OCI-LY3 (cell line): ENCODE data around the gene SH3GL3.

Experiments
- H2AFZ ChIP-seq: fragments of 200-600, 300-600 bp; shearing (Covaris generic); 2 replicates; pipeline ENCODE4 v1.6.0; 2014; ENCODE audit warnings: antibody characterized with exemption, low read depth, low read length
- H3K27ac ChIP-seq: fragments of 200-600, 300-600 bp; sonication (generic); 2 replicates; pipeline ENCODE4 v1.5.1; 2014; ENCODE audit warnings: mild to moderate bottlenecking, low read length, moderate library complexity, mixed read lengths
- H3K27me3 ChIP-seq: fragments of 200-600, 300-600 bp; sonication (generic); 2 replicates; pipeline ENCODE4 v1.6.1; 2014; ENCODE audit warnings: low read depth, low read length, mixed read lengths
- H3K36me3 ChIP-seq: fragments of 200-600, 300-600 bp; sonication (generic); replicated peaks from 2 replicates; pipeline ENCODE3; 2014; ENCODE audit warnings: low read depth, low read length, mixed read lengths
- H3K4me1 ChIP-seq: fragments of 300-600, 200-600 bp; sonication (generic); 2 replicates; pipeline ENCODE4 v1.6.1; 2014; ENCODE audit warnings: low read length, mixed read lengths
- H3K4me2 ChIP-seq: fragments of 200-600, 300-600 bp; sonication (generic); 2 replicates; pipeline ENCODE4 v1.6.1; 2014; ENCODE audit warnings: low read length, mixed read lengths
- H3K4me3 ChIP-seq: fragments of 300-600, 200-600 bp; sonication (generic); 2 replicates; pipeline ENCODE4 v1.5.1; 2014; ENCODE audit warnings: antibody characterized with exemption, mild to moderate bottlenecking, low read length, moderate library complexity
- H3K79me2 ChIP-seq: fragments of 300-600, 200-600 bp; shearing (Covaris generic); 2 replicates; pipeline ENCODE4 v1.6.1; 2014; ENCODE audit warnings: mild to moderate bottlenecking, low read length, mixed read lengths
- H3K9ac ChIP-seq: fragments of 300-600, 200-600 bp; shearing (Covaris generic); 2 replicates; pipeline ENCODE4 v1.6.0; 2014; ENCODE audit warnings: mild to moderate bottlenecking, low read length, moderate library complexity
- H3K9me3 ChIP-seq: fragments of 200-600, 300-600 bp; shearing (Covaris generic); 2 replicates; pipeline ENCODE4 v1.6.1; 2014; ENCODE audit warnings: low read length, mixed read lengths; ENCODE audit not compliant: insufficient read depth
- H4K20me1 ChIP-seq: fragments of 200-600, 300-600 bp; sonication (generic); 2 replicates; pipeline ENCODE4 v1.6.1; 2016; ENCODE audit warnings: low read length, mixed read lengths; ENCODE audit not compliant: insufficient read depth
- CTCF ChIP-seq: fragments of 200-600, 300-600 bp; sonication (generic); IDR thresholded peaks from 2 replicates; pipeline ENCODE4 v1.5.1; 2014; ENCODE audit warnings: antibody characterized with exemption, low read length, low read depth
- EZH2phosphoT487 ChIP-seq: fragments of 200-600 bp; shearing (Covaris generic); IDR thresholded peaks from 2 replicates; pipeline ENCODE4 v1.6.1; 2018; ENCODE audit warnings: antibody characterized with exemption, mixed run types, low read depth

The SH3GL3 gene

GRCh38 chr15:83510001-83510400 is 62.9 kb downstream of the SH3GL3 start:
- Histone ChIP-seq H4K20me1 (no peaks in the 10 kb centered on the region), H3K36me3 (no peaks in the 10 kb centered on the region), H3K9me3 (no peaks in the 10 kb centered on the region), H3K9ac (no peak overlapping the region), H3K4me3 (no peak overlapping the region), H3K27ac (no peak overlapping the region), H3K4me2 (no peak overlapping the region), H3K79me2 (no peaks in the 10 kb centered on the region), H3K27me3 (peaks cover 21% of the 10 kb centered on the region), H3K4me1 (peaks cover 7% of the 10 kb centered on the region; the same call in 1 of the 2 replicates), H2AFZ (no peak overlapping the region)
- TF ChIP-seq EZH2phosphoT487 (no peak), CTCF (no peak)

GRCh38 chr15:83512459-83512858 is 65.3 kb downstream of the SH3GL3 start:
- Histone ChIP-seq H4K20me1 (no peaks in the 10 kb centered on the region), H3K36me3 (no peaks in the 10 kb centered on the region), H3K27ac (no peak overlapping the region), H3K4me1 (peaks cover 7% of the 10 kb centered on the region; the same call in 1 of the 2 replicates), H3K4me2 (no peak overlapping the region), H3K79me2 (no peaks in the 10 kb centered on the region), H2AFZ (no peak overlapping the region), H3K27me3 (peaks cover 24% of the 10 kb centered on the region), H3K4me3 (no peak overlapping the region), H3K9me3 (no peaks in the 10 kb centered on the region), H3K9ac (no peak overlapping the region)
- no peak for TF ChIP-seq CTCF
- TF ChIP-seq EZH2phosphoT487: no peak

GRCh38 chr15:83514584-83514983 is 67.4 kb downstream of the SH3GL3 start:
- Histone ChIP-seq H3K9ac (no peak overlapping the region), H3K36me3 (no peaks in the 10 kb centered on the region), H3K4me3 (no peak overlapping the region), H3K79me2 (no peaks in the 10 kb centered on the region), H3K27ac (no peak overlapping the region), H3K9me3 (no peaks in the 10 kb centered on the region), H3K4me1 (peaks cover 7% of the 10 kb centered on the region; the same call in 1 of the 2 replicates), H2AFZ (no peak overlapping the region), H3K4me2 (peak overlapping the region; percentile 23; the same call in 1 of the 2 replicates), H4K20me1 (no peaks in the 10 kb centered on the region), H3K27me3 (peaks cover 24% of the 10 kb centered on the region)
- TF ChIP-seq EZH2phosphoT487 (no peak), CTCF (no peak)

DNA sequence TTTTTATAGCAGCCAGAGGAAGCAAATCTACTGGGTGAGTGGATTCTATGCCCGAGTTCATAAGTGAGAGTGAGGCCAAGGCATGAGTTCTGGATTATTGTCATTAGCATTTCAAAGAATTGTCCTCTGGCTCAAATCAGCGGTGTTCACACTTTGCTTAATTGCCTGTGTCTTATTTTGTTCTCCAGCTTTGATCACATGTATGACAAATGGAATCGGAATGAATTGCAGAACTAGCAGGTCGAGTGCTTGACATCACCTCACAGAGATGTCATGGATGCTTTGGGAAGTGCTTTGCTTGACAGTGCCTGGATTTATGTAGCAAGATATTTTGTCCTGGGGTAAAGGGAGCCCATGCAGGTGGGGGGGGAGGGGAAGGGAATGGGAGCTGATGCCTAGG is 68.0 kb downstream of the SH3GL3 start:
- Histone ChIP-seq H3K4me1 (peaks cover 7% of the 10 kb centered on the region; the same call in 1 of the 2 replicates), H3K4me2 (peak overlapping the region; percentile 23; the same call in 1 of the 2 replicates), H3K9ac (no peak overlapping the region), H3K36me3 (no peaks in the 10 kb centered on the region), H3K79me2 (no peaks in the 10 kb centered on the region), H2AFZ (no peak overlapping the region), H4K20me1 (no peaks in the 10 kb centered on the region), H3K9me3 (no peaks in the 10 kb centered on the region), H3K4me3 (no peak overlapping the region), H3K27ac (no peak overlapping the region), H3K27me3 (peaks cover 29% of the 10 kb centered on the region)
- TF ChIP-seq EZH2phosphoT487: no peak
- TF ChIP-seq CTCF: no peak
